Activated CD4-positive, alpha-beta T cell treated with anti-CD3 and anti-CD28 coated beads for 36 hours (primary cell): ENCODE measurements around the gene FNDC1. TPM values are rescaled to one million over a fixed set of nuclear protein-coding genes. Genes with fewer than 3 reads are reported as not detected.

Source experiments
- ATAC-seq: fragments of 200-7000 bp; cut with Tn5 transposase; one replicate; pipeline ENCODE4 v1.10.0; 2021; ENCODE audit warnings: mild to moderate bottlenecking, moderate library complexity
- CTCF ChIA-PET: fragments of 350-600 bp; sonication (Branson Sonifier 250); formaldehyde crosslinking; loops from one replicate; lab custom pipeline; 2021; ENCODE audit warnings: antibody characterized with exemption; lab: Charles Lee
- POLR2A ChIA-PET: fragments of 350-600 bp; sonication (Branson Sonifier 250); formaldehyde crosslinking; loops from one replicate; lab custom pipeline; 2021; ENCODE audit warnings: antibody characterized with exemption, inconsistent platforms; lab: Charles Lee
- DNase-seq: peaks from one replicate; pipeline ENCODE4 v3.0.0-alpha.2; 2020
- H3K27ac Mint-ChIP-seq: one replicate; pipeline ENCODE4 v1.8.0; 2021; ENCODE audit warnings: mixed read lengths
- H3K27me3 Mint-ChIP-seq: one replicate; pipeline ENCODE4 v1.8.0; 2021; ENCODE audit warnings: mixed read lengths
- H3K36me3 Mint-ChIP-seq: one replicate; pipeline ENCODE4 v1.8.0; 2021; ENCODE audit warnings: low read depth, mixed read lengths
- H3K4me1 Mint-ChIP-seq: one replicate; pipeline ENCODE4 v1.8.0; 2021; ENCODE audit warnings: mixed read lengths
- H3K4me3 Mint-ChIP-seq: one replicate; pipeline ENCODE4 v1.8.0; 2021; ENCODE audit warnings: mild to moderate bottlenecking, moderate library complexity, mixed read lengths
- H3K9me3 Mint-ChIP-seq: one replicate; pipeline ENCODE4 v1.8.0; 2021; ENCODE audit warnings: low read depth, mixed read lengths
- intact Hi-C, 2 experiments: fragments of 100-400 bp; cut with DNase I in 1 of 2; cut with micrococcal nuclease in 1 of 2; formaldehyde crosslinking; loops; one replicate each; pipeline versions ENCODE4 v1.14.2 to v1.15.1; 2022 to 2024; cut with DNase I, micrococcal nuclease
- total RNA-seq, 2 experiments: library from RNA; stranded (reverse); gene quantifications; one replicate each; pipeline ENCODE4 v1.2.3, GENCODE V29; 2021

The FNDC1 gene
- total RNA-seq, 2 experiments from 2014 or later, result not detected

DNA sequence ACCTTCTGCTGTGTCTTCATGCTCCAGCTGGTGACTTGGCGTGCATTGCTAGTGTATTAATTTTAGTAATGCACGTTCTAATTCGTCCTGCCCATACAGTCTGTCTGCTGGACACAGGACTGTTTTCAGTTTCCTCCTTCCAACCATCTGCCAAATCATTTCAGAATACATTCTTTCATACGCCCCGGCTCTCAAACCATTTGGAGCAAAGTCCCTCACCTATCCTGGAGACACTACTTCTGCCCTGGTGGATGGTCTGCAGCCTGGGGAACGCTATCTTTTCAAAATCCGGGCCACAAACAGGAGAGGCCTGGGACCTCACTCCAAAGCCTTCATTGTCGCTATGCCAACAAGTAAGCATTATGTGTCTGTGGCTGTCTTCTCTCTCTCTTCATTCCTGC is 60.5 kb downstream of the FNDC1 start:
- Mint-ChIP-seq H3K27me3 (peaks cover 17% of the 10 kb centered on the region), H3K4me3 (no peak overlapping the region), H3K27ac (no peak overlapping the region), H3K36me3 (no peaks in the 10 kb centered on the region), H3K9me3 (no peaks in the 10 kb centered on the region), H3K4me1 (peaks cover 2% of the 10 kb centered on the region)
- DNase-seq (no peak), ATAC-seq (no peak)
- ChIA-PET CTCF (no interaction called here), POLR2A (no interaction called here)
- intact Hi-C loops, result no loop called here

DNA sequence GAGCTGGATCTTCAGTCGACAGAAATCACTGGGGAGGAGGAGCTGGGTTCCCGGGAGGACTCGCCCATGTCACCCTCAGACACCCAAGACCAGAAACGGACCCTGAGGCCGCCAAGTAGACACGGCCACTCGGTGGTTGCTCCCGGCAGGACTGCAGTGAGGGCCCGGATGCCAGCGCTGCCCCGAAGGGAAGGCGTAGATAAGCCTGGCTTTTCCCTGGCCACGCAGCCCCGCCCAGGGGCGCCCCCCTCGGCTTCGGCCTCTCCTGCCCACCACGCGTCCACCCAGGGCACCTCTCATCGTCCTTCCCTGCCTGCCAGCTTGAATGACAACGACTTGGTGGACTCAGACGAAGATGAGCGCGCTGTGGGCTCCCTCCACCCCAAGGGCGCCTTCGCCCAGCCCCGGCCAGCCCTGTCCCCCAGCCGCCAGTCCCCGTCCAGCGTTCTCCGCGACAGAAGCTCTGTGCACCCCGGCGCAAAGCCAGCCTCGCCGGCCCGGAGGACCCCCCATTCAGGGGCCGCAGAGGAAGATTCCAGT is 63.0 kb downstream of the FNDC1 start:
- Mint-ChIP-seq H3K9me3 (no peaks in the 10 kb centered on the region), H3K36me3 (no peaks in the 10 kb centered on the region), H3K4me3 (no peak overlapping the region), H3K27me3 (peaks cover 30% of the 10 kb centered on the region), H3K4me1 (peaks cover 2% of the 10 kb centered on the region), H3K27ac (no peak overlapping the region)
- POLR2A ChIA-PET, result no interaction called here
- DNase-seq (no peak), ATAC-seq (no peak)
- intact Hi-C loops, result no loop called here
- CTCF ChIA-PET, result interaction anchor here (0.7 kb wide), 2 partner anchors 289 to 423 kb away, joined by 4 read pairs; no protein-coding TSS in a partner anchor

DNA sequence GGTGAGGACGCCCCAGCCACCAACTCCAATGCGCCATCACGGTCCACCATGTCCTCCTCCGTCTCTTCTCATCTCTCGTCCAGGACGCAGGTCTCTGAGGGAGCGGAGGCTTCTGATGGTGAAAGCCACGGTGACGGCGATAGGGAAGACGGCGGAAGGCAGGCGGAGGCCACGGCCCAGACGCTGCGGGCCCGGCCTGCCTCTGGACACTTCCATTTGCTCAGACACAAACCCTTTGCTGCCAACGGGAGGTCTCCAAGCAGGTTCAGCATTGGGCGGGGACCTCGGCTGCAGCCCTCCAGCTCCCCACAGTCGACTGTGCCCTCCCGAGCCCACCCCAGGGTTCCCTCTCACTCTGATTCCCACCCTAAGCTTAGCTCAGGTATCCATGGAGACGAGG is 63.6 kb downstream of the FNDC1 start:
- H3K36me3 Mint-ChIP-seq, result no peaks in the 10 kb centered on the region
- intact Hi-C loops, result no loop called here
- H3K4me1 Mint-ChIP-seq, result peaks cover 2% of the 10 kb centered on the region
- no peak for ATAC-seq
- no peak overlapping the region for H3K4me3 Mint-ChIP-seq
- peaks cover 31% of the 10 kb centered on the region for H3K27me3 Mint-ChIP-seq
- H3K27ac Mint-ChIP-seq, result no peak overlapping the region
- no peaks in the 10 kb centered on the region for H3K9me3 Mint-ChIP-seq
- POLR2A ChIA-PET, result no interaction called here
- CTCF ChIA-PET, result interaction anchor here (0.7 kb wide), 2 partner anchors 288 to 423 kb away, joined by 4 read pairs; no protein-coding TSS in a partner anchor
- DNase-seq, result no peak

DNA sequence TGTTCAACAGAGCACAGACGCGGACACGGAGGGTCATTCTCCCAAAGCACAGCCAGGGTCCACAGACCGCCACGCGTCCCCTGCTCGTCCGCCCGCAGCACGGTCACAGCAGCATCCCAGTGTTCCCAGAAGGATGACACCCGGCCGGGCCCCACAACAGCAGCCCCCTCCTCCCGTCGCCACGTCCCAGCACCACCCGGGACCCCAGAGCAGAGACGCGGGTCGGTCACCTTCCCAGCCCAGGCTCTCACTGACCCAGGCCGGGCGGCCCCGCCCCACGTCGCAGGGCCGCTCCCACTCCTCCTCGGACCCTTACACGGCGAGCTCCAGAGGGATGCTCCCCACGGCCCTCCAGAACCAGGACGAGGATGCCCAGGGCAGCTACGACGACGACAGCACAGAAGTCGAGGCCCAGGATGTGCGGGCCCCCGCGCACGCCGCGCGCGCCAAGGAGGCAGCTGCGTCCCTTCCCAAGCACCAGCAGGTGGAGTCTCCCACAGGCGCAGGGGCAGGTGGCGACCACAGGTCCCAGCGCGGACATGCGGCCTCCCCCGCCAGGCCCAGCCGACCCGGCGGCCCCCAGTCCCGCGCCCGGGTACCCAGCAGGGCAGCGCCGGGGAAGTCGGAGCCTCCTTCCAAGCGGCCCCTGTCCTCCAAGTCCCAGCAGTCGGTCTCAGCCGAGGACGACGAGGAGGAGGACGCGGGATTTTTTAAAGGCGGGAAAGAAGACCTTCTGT is 64.3 kb downstream of the FNDC1 start:
- peaks cover 32% of the 10 kb centered on the region for H3K27me3 Mint-ChIP-seq
- peaks cover 2% of the 10 kb centered on the region for H3K4me1 Mint-ChIP-seq
- no peaks in the 10 kb centered on the region for H3K36me3 Mint-ChIP-seq
- no peak overlapping the region for H3K27ac Mint-ChIP-seq
- H3K4me3 Mint-ChIP-seq, result no peak overlapping the region
- no peaks in the 10 kb centered on the region for H3K9me3 Mint-ChIP-seq
- intact Hi-C loops, result no loop called here
- POLR2A ChIA-PET, result no interaction called here
- CTCF ChIA-PET, result no interaction called here
- DNase-seq (no peak), ATAC-seq (no peak)

DNA sequence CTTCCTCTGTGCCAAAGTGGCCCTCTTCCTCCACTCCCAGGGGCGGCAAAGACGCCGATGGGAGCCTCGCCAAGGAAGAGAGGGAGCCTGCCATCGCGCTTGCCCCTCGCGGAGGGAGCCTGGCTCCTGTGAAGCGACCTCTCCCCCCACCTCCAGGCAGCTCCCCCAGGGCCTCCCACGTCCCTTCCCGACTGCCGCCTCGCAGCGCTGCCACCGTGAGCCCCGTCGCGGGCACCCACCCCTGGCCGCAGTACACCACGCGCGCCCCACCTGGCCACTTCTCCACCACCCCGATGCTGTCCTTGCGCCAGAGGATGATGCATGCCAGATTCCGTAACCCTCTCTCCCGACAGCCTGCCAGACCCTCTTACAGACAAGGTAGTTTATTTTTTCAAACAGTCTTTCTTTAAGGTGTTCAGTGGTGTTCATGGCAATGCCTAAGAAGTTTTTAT is 64.9 kb downstream of the FNDC1 start:
- ChIA-PET CTCF (no interaction called here), POLR2A (no interaction called here)
- intact Hi-C loops, result no loop called here
- H3K27ac Mint-ChIP-seq, result no peak overlapping the region
- no peak for DNase-seq
- no peak for ATAC-seq
- H3K27me3 Mint-ChIP-seq, result peaks cover 33% of the 10 kb centered on the region
- H3K4me3 Mint-ChIP-seq, result no peak overlapping the region
- no peaks in the 10 kb centered on the region for H3K36me3 Mint-ChIP-seq
- H3K4me1 Mint-ChIP-seq, result peaks cover 2% of the 10 kb centered on the region
- no peaks in the 10 kb centered on the region for H3K9me3 Mint-ChIP-seq

DNA sequence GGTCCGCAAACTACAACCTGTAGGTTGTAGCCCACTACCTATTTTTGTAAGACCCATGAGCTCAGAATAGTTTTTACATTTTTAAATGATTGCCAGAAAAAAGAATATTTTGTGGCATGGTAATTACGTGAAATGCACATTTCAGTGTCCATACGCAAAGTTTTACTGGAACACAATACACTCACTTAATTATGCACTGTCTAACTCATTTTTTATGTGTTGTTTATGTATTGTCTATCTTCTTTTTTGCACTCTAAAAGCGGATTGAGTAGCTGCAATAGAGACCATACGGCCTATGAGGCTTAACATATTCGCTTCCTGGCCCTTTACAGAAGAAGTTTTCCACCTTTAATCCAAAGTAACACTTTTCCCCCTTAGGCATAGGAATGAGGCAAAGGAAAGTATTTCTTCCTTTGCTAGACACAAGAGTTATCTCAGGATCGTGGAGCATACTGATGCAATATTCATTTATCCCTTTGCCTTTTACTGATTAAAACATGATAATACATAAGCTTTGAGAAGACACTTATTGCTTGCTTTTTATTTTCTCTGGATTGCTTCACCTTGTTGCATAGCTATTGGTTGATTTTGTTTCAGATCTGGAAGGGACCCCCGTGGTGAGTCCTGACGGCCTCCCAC is 69.8 kb downstream of the FNDC1 start:
- POLR2A ChIA-PET, result no interaction called here
- Mint-ChIP-seq H3K36me3 (no peaks in the 10 kb centered on the region), H3K27me3 (peaks cover 38% of the 10 kb centered on the region), H3K4me3 (no peak overlapping the region), H3K4me1 (peaks cover 2% of the 10 kb centered on the region), H3K27ac (no peak overlapping the region), H3K9me3 (no peaks in the 10 kb centered on the region)
- ATAC-seq (no peak), DNase-seq (no peak)
- CTCF ChIA-PET, result interaction anchor here (0.9 to 2.4 kb wide), 3 partner anchors 14 to 415 kb away, joined by 3 to 9 read pairs (median 5); no protein-coding TSS in a partner anchor
- intact Hi-C loops, result no loop called here

DNA sequence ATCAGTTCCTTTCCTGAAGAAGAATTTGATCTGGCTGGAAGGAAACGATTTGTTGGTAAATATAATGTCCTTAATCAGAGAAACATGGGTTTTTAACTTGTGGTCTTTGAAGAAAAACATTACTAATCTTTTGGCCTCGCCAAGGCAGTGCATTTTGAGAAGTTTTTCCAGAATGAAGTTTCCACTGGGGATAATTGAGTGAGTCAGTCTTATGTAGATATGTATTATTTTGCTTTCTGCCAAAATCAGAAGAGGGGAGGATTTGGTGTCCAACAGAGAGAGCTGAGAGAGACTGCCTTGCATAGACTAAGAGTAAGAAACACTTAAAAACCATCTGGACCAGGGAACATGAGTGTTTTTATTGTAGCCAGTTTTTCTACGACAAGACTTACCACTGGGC is 79.9 kb downstream of the FNDC1 start:
- Mint-ChIP-seq H3K4me1 (no peaks in the 10 kb centered on the region), H3K27ac (no peak overlapping the region), H3K27me3 (peaks cover 11% of the 10 kb centered on the region), H3K4me3 (no peak overlapping the region), H3K9me3 (peaks cover 3% of the 10 kb centered on the region), H3K36me3 (no peaks in the 10 kb centered on the region)
- CTCF ChIA-PET, result interaction anchor here (0.9 to 1.0 kb wide), 2 partner anchors 8 to 10 kb away, joined by 4 to 5 read pairs; no protein-coding TSS in a partner anchor
- POLR2A ChIA-PET, result no interaction called here
- no peak for ATAC-seq
- no peak for DNase-seq
- intact Hi-C loops, result no loop called here

DNA sequence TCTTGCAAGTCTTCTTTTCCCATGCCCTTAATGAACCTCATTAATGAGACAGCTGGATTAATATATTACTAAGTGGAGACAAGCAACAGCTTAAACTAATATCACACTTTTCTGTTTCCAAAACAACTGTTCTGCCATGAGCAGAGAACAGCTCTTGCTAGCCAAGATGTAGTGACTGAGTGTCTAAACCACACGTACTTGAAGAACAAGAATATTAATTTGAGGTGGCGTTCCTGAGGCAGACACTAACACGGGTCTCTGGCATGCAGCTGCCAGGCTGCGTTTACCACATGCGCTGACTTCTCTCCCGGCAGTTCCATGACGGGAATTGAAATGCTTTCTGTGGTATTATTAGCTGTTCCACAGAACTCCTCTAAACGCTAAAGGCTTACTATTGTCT is 80.6 kb downstream of the FNDC1 start:
- Mint-ChIP-seq H3K4me1 (no peaks in the 10 kb centered on the region), H3K36me3 (no peaks in the 10 kb centered on the region), H3K27me3 (peaks cover 13% of the 10 kb centered on the region), H3K27ac (no peak overlapping the region), H3K9me3 (peaks cover 2% of the 10 kb centered on the region), H3K4me3 (no peak overlapping the region)
- ATAC-seq, result no peak
- CTCF ChIA-PET, result interaction anchor here (0.6 to 1.0 kb wide), 2 partner anchors 9 to 30 kb away, joined by 3 to 5 read pairs; no protein-coding TSS in a partner anchor
- intact Hi-C loops, result loop anchor here (5.0 to 10.0 kb wide), 3 partner anchors 75 to 385 kb away; no protein-coding TSS in a partner anchor
- POLR2A ChIA-PET, result no interaction called here
- DNase-seq, result no peak

DNA sequence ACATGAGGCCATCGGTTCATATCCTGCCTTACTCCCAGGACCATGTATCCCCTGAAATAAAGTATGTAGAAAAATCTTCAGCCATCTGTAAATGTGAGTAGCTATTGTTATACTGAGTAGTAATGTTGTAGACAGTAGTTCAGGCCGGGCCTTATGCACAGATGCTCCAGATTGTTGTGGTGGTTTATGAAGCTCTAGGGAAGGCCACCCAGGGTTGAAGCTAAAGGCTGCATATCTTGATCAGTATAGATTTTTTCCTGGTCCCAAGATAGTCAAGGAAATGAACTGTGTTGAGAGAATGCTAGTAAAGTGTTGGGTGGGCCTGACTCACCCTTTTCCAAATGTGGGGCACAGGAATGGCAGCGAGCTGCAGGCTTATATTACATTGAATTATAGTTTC is 81.4 kb downstream of the FNDC1 start:
- H3K4me1 Mint-ChIP-seq, result no peaks in the 10 kb centered on the region
- ChIA-PET POLR2A (no interaction called here), CTCF (interaction anchor here (1.0 to 1.7 kb wide), 3 partner anchors 15 to 377 kb away, joined by 3 to 5 read pairs (median 4); no protein-coding TSS in a partner anchor)
- peaks cover 11% of the 10 kb centered on the region for H3K27me3 Mint-ChIP-seq
- H3K9me3 Mint-ChIP-seq, result no peaks in the 10 kb centered on the region
- no peak overlapping the region for H3K4me3 Mint-ChIP-seq
- DNase-seq (no peak), ATAC-seq (no peak)
- no peak overlapping the region for H3K27ac Mint-ChIP-seq
- H3K36me3 Mint-ChIP-seq, result no peaks in the 10 kb centered on the region
- intact Hi-C loops, result loop anchor here (5.0 to 10.0 kb wide), 3 partner anchors 76 to 384 kb away; no protein-coding TSS in a partner anchor

DNA sequence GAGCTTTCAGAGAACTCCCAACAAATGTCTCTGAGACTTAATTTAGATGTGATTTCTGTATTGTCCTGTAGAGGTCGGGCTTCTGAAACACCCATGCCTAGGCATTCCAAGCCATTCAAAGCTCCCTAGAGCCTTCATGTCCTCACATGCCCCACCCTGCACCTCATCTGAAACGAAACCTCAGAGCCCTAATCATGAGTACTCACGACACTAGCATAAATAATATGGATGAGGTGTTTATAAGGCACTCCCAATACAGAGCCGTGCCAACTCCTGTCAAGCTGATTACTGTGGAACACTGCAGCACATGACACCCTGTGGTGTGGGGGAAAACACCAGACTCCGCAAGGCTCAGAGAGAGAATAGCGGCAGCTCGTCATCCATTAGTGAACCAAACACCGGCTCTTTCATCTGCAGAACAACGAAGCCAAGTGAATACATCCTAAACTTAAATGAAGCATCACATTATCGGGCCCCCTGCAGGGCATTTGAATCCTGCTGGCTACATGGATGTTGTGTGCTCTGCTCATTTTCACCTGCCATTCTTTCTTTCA is 83.8 kb downstream of the FNDC1 start:
- H3K27me3 Mint-ChIP-seq, result peaks cover 11% of the 10 kb centered on the region
- no peak overlapping the region for H3K27ac Mint-ChIP-seq
- DNase-seq (peak; percentile 14), ATAC-seq (peak; percentile 53)
- ChIA-PET POLR2A (no interaction called here), CTCF (interaction anchor here (0.6 to 2.7 kb wide), 30 partner anchors 9 to 402 kb away, joined by 3 to 15 read pairs (median 4); no protein-coding TSS in a partner anchor)
- H3K4me1 Mint-ChIP-seq, result no peaks in the 10 kb centered on the region
- no peak overlapping the region for H3K4me3 Mint-ChIP-seq
- H3K9me3 Mint-ChIP-seq, result no peaks in the 10 kb centered on the region
- no peaks in the 10 kb centered on the region for H3K36me3 Mint-ChIP-seq
- intact Hi-C loops, result loop anchor here (2.0 to 10.0 kb wide), 4 partner anchors 78 to 402 kb away; no protein-coding TSS in a partner anchor

DNA sequence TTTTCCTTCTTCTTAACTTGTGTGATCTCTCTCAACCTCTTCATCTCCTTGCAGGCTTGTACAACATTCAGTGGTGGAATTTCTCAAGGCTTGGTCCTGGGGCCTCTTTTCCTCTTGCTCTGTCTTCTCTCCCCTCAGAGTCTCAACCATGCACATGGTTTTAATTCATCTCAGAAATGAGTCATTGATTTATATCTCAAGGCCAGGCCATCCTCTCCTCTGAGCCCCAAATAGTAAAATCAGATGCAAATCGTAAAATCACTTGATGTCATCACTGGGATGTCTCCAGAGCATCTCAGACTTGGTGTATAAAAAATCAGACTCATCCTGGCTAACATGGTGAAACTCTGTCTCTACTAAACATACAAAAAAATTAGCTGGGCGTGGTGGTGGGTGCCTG is 85.0 kb downstream of the FNDC1 start:
- DNase-seq (no peak), ATAC-seq (no peak)
- Mint-ChIP-seq H3K9me3 (no peaks in the 10 kb centered on the region), H3K4me1 (no peaks in the 10 kb centered on the region), H3K27ac (no peak overlapping the region), H3K27me3 (peaks cover 11% of the 10 kb centered on the region), H3K4me3 (no peak overlapping the region), H3K36me3 (no peaks in the 10 kb centered on the region)
- CTCF ChIA-PET, result interaction anchor here (0.5 to 2.7 kb wide), 5 partner anchors 10 to 618 kb away, joined by 3 to 15 read pairs (median 4); no protein-coding TSS in a partner anchor
- POLR2A ChIA-PET, result no interaction called here
- intact Hi-C loops, result loop anchor here (5.0 to 10.0 kb wide), 3 partner anchors 79 to 381 kb away; no protein-coding TSS in a partner anchor
